ENCODE results near the gene EYA4. TPM values are rescaled to one million over a fixed set of nuclear protein-coding genes. Genes with fewer than 3 reads are reported as not detected.

EYA4 gene
- total and polyA plus RNA-seq, 2 donors (not counting 3 experiments of a cell fraction or from before 2014, with no cell fraction given) = not detected

DNA sequence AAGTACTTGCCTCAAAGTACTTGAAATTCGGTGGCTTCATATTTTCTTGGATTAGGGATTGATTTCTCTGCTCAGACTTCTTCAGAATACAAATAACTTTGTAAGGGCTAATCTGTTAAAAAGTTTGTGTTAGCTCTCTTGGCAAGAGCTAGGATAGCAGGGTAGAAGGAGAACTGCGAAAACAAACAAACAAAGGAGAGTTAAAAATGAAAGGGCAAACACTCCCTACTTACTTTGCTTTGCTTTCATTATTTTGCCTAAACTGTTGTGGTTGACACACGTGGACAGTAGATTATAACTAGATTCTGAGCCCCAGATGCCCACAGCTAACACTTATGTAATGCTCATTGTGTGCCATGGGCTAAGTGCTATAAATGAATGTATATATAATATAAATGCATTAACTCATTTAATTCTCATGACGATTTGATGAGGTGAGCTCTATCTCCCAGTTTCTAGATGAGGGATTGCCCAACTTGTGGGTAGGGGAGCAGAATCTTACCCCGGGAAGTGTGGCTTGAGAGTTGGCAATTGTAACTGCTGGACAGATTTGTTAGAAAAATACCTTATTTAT is 48.7 kb downstream of the EYA4 start:
- intact Hi-C loops (cut with micrococcal nuclease) = no loop called here

More for the DNA sequence above, 48.7 kb downstream of the EYA4 start:
- H3K4me3 ChIP-seq (replicated peaks in 1 of 3; ENCODE audit: insufficient read depth in 1 of 3, low read depth in 1 of 3, low read length in 3 of 3) = no peak overlapping the region
- H3K27me3 ChIP-seq (ENCODE audit: control insufficient read depth in 2 of 2, insufficient read depth in 2 of 2, low read length in 2 of 2) = peaks cover 0 to 3% of the 10 kb centered on the region in 2 experiments
- peaks cover 2% of the 10 kb centered on the region for H4K20me1 ChIP-seq (replicated peaks; ENCODE audit: control insufficient read depth, extremely low read depth, insufficient read depth, low read length)
- no peak overlapping the region for H3K9ac ChIP-seq (replicated peaks; ENCODE audit: extremely low read depth, insufficient read depth, low read length)
- no TSS peak for BruUV-seq (replicated peaks)
- no peaks in the 10 kb centered on the region for H3K9me1 ChIP-seq (replicated peaks; ENCODE audit: control insufficient read depth, extremely low read depth, insufficient read depth, low read length)
- dilution Hi-C loops (cut with MboI; ENCODE audit: extremely low pct_ligation_motif_present, low sequenced_read_pairs) = no loop called here
- H3K79me2 ChIP-seq (ENCODE audit: control insufficient read depth, insufficient read depth, low read length) = no peaks in the 10 kb centered on the region
- no peaks in the 10 kb centered on the region for H3K36me3 ChIP-seq (ENCODE audit: control insufficient read depth in 2 of 2, extremely low read depth in 1 of 2, insufficient read depth in 2 of 2, low read length in 2 of 2)
- no peak for FAIRE-seq
- H3K4me2 ChIP-seq (ENCODE audit: insufficient read depth, low read length) = no peak overlapping the region
- no peak for TF ChIP-seq JUN (IDR thresholded peaks at IDR 0.05; ENCODE audit: borderline replicate concordance, insufficient read depth, insufficient read length, low read depth)
- no peak for TF ChIP-seq POLR2A (IDR thresholded peaks at IDR 0.05; ENCODE audit: low read depth, low read length)
- TF ChIP-seq GATA2 (IDR thresholded peaks at IDR 0.05; ENCODE audit: insufficient read depth, insufficient read length, low read depth, low read length) = no peak
- no peak for TF ChIP-seq EZH2 (IDR thresholded peaks at IDR 0.05; ENCODE audit: borderline replicate concordance, low read depth, low read length, severe bottlenecking)
- no peak for TF ChIP-seq FOS (IDR thresholded peaks at IDR 0.05; ENCODE audit: borderline replicate concordance, insufficient read depth, low read length)
- no peak for TF ChIP-seq POLR2AphosphoS5 (IDR thresholded peaks at IDR 0.05; ENCODE audit: insufficient read depth, low read depth, low read length)
- TF ChIP-seq, protein P1, sequence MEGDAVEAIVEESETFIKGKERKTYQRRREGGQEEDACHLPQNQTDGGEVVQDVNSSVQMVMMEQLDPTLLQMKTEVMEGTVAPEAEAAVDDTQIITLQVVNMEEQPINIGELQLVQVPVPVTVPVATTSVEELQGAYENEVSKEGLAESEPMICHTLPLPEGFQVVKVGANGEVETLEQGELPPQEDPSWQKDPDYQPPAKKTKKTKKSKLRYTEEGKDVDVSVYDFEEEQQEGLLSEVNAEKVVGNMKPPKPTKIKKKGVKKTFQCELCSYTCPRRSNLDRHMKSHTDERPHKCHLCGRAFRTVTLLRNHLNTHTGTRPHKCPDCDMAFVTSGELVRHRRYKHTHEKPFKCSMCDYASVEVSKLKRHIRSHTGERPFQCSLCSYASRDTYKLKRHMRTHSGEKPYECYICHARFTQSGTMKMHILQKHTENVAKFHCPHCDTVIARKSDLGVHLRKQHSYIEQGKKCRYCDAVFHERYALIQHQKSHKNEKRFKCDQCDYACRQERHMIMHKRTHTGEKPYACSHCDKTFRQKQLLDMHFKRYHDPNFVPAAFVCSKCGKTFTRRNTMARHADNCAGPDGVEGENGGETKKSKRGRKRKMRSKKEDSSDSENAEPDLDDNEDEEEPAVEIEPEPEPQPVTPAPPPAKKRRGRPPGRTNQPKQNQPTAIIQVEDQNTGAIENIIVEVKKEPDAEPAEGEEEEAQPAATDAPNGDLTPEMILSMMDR (IDR thresholded peaks at IDR 0.05; ENCODE audit: extremely low read depth in 1 of 2, insufficient read depth in 1 of 2, low read depth in 1 of 2, low read length in 2 of 2) = no peak
- TF ChIP-seq MYC (IDR thresholded peaks at IDR 0.05; ENCODE audit: low read depth, low read length) = no peak
- TF ChIP-seq, protein P2, sequence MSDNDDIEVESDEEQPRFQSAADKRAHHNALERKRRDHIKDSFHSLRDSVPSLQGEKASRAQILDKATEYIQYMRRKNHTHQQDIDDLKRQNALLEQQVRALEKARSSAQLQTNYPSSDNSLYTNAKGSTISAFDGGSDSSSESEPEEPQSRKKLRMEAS (IDR thresholded peaks at IDR 0.05; ENCODE audit: insufficient read depth, insufficient read length) = no peak
- CTCF ChIA-PET = no interaction called here
- POLR2A ChIA-PET = no interaction called here
- no peaks in the 10 kb centered on the region for H3K9me3 ChIP-seq (replicated peaks; ENCODE audit: control insufficient read depth, insufficient read depth, low read length)
- H2AFZ ChIP-seq (ENCODE audit: low read depth, low read length) = no peak overlapping the region
- no peaks in the 10 kb centered on the region for H3K4me1 ChIP-seq (ENCODE audit: control insufficient read depth, extremely low read depth, insufficient read depth, low read length)
- H3K27ac ChIP-seq (ENCODE audit: insufficient read depth, low read depth, low read length) = no peak overlapping the region
- DNase-seq (ENCODE audit: low read depth, low spot score) = no peak
